Stimulated activated CD4-positive, alpha-beta T cell treated with anti-CD3 and anti-CD28 coated beads, TNF-alpha, amount 100 ng/mL, for 4 hours (primary cell): ENCODE measurements around the gene TPM1.

Experiments
- DNase-seq, 3 experiments: peaks; one replicate each; pipeline ENCODE4 v3.0.0-alpha.2; 2020; ENCODE audit warnings: low read depth in 3 of 3

TPM1 gene

DNA sequence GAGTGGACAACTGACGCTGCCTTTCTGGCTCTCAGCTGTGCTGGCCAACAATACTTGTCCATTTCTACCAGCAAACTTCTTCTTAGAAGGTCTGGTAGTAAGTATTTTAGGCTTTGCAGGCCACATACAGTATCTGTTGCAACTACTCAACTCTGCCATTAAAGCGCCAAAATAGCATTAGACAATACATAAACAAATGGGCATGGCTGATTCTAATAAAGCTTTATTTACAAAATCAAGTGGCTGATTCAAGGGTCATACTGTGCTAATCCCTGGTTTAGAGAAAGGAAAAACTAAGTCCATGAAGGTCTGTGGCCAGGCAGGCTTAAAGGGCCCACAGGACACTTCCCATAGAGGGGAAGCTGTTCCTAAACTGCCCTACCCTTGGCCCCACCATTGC, 26.3 kb upstream of the TPM1 start:
- no peak for DNase-seq

DNA sequence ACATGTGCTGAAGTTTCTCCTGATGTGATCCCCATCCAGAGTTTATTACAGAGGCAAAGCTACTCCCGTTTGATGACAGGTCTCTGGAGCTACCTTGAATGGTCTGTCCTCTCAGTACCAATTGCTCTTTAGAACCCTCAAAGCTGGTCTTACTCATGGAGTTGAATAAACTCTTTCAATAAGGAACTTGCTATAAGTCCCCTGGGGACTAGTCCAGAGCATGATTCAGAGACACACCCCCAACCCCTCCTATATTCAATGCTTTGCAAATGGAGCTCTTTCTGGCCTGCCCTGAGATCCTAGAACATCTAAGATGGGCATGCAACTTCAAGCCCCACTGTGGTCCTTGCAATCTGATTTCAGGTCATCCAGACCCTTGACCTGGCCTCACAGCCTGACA, 23.9 kb upstream of the TPM1 start:
- no peak for DNase-seq

DNA sequence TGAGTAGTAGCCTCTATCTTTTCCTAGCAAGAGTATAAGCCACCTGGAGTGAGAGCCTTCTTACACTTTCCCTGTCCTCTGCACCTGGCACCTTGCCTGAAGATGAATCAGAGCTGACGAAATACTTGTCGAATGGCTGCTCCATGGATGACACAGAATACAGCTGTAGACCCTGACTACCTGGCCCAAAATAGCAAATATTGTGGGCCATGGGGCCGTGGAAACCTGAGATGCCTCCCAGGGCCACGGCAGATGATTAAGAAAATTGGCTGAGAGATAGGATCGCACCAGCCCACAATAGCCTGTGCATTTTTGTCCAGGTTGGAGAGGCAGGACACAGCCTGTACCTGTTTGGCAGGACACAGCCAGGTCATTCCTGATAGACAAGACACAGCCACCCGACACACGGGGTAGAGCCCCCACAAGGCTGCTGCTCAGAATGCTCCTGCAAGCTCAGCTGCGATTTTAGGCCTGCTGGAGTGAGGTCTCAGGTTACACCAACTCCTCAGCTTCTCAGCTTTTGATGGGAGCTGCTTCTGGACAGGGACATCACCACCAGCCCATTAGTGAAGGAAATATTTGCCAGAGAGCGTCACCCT, 22.9 kb upstream of the TPM1 start:
- no peak for DNase-seq

DNA sequence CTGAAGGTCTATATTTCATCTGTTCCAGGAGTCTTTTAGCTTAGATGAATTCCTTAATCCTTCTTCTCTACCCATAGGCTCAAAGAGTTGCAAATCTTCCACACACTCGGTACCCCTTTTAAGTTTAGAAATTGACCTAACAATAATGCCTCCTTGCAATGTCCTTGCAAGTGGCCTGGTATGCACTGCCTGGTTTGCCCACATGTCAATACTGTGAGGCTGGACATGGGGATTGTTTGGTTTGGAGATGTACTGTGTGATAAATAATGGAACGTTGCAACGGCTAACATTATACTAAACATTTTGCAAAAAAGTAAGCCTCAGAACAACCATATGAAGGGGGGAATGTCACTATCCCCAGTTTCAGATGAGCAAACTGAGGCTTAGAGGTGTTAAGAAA, 22.4 kb upstream of the TPM1 start:
- DNase-seq: no peak

DNA sequence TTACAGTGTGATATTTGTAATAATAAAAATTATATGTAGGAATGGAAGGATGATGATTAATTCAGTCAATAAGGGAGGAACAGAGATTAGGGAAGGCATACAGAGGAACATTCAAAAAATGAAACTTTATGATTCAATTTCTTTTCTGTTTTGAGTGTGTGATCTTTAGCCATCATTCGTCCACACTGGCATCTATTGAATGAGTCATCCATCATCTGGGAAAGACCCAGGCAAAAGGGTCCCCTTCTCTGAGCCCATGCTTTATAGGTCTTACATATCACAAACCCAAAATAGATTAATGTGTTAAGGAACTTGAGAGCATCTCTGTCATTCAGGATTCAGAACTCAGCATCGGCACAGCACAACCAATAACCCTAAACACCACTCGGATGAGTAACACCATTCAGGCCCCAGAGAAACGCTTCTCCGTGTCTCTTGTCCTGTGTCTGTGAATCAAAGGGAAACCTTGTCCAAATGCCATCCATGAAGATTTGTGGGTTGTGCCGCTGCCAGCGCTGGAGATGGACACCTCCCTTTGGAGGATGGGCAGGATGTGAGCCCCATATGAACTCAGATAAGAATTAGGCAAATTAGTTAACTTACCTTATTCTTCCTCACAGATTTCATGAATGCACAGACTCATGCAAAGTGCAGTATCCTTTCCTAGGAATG, 21.7 kb upstream of the TPM1 start:
- DNase-seq: no peak

DNA sequence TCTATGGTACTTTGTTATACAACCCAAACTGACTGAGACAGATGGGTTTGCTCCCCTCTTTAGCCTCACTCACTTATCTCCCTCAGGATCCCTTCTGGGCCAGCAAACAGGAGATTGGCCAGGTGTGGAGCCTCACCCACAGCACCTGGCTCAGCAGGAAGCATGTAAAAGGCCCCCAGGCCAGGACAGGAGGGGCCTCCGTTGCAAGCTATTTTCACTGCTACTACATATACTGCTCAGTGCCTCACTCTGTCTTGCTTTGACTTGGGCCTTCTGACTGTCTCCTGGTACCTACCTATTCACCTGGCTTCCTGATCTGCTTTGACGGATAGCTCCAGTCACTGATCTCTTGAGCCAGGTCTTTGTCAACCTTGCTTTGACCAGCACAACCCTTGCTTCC, 20.4 kb upstream of the TPM1 start:
- no peak for DNase-seq

DNA sequence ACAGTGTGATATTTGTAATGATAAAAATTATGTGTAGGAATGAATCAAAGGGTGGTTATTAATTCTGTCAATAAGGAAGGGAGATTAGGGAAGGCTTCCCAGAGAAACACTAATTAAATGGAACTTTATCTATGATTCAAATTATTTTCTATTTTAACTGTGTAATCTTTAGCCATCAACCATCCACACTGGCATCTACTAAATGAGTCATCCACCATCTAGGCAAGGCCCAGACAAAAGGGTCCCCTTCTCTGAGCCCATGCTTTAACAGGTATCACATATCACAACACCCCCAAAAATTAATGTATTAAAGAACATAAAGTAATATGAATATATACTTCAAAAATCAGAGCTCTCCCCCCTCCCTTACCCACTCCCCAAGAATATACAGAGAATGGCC, 19.9 kb upstream of the TPM1 start:
- DNase-seq: no peak

DNA sequence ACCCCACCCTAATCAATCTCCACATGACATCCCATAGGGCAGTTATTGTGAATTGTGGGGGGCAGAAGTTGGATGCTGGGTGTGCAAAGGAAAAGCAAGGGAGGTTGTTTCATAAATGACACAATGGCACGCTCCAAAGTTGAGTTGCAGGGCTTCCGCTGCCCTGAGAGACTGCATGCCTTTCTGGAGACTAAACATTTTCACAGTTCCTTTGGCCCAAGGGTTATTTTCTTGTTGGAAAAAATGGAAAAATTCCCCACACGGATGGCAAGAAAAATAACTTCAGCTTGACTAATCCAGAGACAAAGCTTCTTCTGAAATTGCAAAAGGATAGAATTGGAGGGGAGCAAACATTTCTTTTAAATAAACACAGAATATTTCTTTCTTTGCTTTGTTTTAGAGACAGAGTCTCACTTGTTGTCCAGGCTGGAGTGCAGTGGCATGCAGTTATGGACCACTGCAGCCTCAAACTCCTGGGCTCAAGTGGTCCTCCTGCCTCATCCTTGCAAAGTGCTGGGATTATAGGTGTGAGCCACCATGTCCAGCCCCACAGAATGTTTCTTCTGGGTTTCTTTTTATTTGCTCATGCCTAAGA, 19.1 kb upstream of the TPM1 start:
- no peak for DNase-seq

DNA sequence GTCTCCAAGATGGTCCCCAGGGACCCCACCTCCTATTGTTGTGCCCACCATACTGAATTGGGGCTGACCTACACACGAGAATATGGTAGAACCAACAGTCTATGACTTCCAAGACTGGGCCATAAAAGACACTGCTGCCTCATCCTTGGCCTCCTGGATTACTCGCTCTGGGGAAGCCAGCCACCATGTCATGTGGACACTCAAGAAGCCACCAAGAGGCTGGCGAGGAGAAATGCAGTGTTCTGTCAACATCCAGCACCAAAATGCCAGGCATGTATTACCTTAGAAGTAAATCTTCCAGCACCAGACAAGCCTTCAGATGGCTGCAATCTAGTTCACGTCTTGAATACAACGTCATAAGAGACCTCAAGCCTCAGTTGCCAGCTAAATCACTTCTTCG, 17.1 kb upstream of the TPM1 start:
- DNase-seq: no peak

DNA sequence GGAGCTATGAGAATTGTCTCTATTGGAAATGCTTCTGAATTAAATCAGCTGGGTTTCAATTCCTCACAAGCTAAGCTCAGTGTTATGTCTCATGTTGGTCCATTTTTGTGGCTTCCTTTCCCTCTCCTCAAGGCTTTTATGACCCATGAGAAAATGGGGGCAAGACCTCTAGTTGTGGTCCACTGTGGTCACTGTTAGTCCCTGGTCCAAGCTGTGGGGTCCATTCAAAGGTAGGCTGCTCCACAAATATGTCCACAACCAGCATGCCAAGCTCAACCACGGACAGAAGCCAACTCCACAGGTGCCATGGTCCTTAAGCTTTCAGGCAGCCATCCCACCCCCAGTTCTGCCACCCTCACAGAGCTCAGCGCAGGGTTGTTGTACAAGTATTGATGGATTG, 14.9 kb upstream of the TPM1 start:
- no peak for DNase-seq

DNA sequence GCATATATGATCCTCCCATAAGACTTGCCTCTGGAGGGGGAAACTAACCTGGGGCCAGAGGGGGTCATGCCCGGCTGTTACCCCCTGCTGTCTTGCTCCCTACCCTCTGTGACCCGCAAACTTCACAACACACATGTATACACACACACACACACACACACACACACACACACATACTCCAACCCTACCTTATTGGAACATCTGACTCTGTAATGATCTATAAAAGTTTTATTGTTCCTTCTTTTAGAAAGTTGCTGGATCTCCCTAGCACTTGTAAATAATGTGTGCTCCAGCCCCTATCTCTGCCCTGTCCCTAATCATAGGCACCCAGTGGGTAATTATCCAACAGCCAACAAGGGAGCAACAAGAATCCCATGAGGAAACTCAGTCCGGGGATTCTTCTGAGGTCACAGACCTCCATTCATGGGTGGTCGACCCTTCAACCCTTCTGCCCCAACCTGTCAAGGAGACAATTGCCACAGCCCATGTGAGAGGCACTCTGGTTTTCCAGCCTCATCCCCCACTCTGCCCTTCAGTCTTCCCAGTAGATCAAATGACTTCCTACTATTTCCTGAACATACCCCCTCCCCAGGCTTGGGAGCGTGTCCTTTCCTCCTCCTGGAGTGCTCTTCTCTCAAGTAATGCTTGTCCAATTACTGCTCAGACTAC, 14.0 kb upstream of the TPM1 start:
- DNase-seq: no peak

DNA sequence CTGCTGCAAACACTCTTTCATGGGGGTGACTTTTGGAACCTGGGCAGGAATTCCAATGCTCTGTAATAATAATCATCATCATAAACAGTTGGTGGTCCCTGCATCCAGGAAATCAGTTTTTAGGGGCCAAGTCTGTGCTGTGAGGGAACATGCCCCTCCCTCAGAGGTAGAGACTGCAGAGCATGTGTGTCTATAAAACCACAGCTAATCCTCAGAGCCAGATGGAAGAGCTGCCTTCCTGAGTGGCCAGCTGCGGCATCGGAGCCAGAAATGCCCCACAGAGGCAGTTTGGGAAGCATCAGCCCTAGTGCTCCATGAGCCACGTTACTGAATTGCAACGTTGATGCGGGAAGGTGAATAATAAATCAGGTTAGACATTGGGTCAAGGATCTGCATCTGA, 12.9 kb upstream of the TPM1 start:
- DNase-seq: no peak

DNA sequence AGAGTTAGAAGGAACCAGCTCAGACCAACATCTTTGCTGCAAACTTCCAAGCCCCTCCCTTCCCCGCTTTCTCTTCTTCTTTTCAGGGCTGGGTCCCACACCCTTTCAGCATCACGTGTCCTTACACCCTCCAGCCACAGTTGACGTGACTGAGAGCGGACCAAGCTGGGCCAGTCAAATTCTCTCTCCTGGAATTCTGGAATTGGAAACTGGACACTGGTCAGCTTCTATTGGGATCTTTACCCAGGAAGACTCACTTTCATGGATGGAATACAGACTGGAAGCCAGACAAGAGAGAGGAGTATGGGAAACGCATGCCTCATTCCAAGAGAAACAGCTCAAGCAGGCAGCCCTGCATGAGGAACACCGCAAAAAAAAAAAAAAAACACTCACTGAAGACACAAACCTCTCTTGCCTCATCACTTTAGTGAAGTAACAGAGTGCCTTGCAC, 12.4 kb upstream of the TPM1 start:
- no peak for DNase-seq

DNA sequence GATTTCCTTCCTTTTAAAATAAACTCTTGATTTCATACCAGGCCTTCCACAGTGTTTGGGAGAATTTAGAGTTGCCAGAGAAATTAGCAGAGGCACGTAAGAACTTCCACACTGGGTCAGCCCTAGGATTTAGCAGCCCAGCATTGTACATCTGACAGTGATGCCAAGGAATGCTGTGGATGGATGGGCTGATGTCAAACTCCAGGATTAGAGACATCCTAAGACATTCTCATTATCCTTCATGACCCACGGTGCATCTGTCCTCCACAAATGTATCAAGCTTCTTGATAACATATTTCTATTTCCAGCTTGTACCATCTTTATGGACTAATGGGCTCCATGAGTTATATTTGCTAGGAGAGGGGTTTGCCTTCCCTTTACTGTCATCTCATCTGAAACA, 8.0 kb upstream of the TPM1 start:
- no peak for DNase-seq

DNA sequence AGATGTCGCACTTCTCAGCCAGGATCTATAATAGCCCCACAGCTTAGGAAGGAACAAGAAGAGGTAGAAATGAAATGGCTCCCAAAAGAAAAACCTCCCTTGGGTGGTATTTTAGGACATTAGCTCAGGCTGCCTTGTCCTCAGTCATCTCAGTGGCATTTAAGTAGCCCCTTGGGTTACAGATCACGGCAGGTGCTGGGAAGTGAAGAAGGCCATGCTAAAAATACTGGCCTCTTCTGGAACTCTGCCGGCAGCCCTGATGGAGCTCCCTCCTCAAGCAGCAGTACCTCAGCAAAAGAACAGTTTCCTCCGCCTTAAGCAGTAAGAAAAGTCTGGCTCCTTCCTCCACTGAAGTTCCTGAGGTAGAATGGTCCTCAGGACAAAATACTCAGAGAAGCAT, 7.3 kb upstream of the TPM1 start:
- DNase-seq: no peak

DNA sequence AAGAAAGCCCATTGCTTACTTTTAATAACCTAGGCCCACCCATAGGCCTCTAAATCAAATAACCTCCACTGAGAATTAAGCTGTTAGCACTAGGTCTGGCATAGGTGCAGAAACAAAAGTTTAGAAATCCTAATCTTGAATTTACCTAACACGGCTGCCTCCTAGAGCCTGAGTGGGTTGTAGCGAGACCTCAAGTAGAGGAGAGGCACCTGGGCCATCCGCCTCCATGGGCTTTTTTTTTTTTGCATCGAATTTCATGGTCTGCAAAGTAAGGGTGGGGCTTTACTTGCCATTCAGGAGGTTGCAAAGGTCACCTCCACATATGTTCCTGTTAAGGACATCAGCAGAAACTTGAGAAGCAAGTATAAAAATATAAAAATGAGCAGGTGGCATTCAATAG, 6.6 kb upstream of the TPM1 start:
- no peak for DNase-seq

DNA sequence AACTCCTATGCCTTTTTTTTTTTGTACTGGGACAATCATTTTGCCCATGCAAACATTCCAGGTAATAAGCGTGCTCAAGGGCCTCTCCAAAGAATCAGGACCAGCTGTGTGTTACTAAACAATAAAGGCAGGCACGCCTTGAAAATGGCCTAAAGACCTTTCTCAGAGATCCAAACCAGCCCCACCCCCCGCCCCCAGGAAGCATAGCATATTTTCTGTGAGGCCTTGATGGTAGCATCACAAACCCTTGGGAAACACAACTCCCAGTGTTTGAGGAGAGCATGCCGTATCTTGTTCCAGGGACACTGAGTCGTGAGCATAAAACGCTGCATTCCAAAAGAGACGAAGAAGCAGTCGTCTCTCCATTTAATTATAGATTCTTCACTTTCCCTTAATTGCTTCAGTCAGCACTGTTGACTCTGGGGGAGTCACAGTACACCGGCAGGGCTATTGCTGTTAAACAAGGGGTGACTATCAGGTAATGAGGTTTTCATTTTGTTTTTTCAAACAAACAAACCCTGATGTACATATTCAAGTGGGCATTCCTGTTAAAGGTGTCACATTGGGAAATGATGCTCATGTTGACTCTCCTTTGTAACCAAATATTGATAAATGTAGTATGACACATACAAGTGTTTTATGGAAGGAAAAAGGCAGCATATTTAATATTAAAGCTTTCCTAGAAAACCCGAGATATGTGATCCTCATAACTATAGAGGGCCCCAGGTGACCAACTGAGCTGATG, 4.4 kb upstream of the TPM1 start:
- DNase-seq: no peak

DNA sequence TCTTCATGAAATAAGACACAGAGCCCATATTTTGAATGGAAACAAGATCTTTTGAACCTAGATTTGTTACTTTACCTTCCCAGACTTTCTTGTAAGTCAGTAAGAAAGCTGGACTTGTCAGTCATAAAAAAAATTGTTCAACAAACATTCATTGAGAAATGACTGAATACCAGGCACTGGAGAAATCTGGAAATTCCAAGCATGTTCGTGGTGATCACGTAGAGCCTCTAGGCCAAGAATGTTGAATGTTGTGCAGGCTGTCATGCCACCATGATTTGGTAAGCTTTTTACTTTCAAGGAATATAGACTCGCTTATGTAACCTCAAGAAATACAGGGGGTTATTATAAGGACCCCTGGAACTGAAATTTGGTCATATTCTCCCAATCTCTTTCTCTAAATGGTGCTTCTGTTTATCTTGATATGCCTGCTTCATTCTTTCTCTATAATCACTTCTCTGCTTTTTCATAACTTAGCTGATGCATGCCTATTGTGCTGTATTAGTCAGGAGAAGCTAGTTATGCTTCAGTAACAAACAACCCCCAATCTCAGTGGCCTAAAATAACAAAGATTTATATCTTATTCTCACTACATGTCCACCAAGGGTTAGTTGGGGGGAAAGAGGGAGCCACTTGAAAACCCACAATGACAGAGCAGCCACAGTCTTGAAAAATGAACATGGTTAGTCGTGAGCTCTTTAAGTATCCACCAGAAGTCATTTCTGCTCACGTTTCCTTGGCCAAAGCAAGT, 3.4 kb upstream of the TPM1 start:
- DNase-seq: no peak

DNA sequence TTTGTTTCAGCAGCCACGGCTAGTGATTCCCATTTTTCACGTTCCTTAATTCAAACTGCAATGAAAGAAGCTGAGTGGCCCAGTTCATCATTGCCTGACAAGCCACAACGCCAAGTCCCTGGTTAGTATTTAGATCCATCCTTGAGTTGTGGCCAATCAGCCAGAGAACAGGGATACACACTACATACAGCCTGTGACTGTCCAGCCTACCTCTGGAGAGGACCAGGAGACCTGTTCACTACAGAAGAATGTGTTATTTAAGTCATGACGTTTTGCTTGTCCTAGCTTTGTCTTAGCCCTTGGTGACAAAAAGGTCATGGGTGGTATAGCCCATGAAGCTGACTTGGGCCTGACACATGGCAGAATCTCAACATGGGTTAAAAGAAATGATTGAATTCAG, 2.7 kb upstream of the TPM1 start:
- no peak for DNase-seq

DNA sequence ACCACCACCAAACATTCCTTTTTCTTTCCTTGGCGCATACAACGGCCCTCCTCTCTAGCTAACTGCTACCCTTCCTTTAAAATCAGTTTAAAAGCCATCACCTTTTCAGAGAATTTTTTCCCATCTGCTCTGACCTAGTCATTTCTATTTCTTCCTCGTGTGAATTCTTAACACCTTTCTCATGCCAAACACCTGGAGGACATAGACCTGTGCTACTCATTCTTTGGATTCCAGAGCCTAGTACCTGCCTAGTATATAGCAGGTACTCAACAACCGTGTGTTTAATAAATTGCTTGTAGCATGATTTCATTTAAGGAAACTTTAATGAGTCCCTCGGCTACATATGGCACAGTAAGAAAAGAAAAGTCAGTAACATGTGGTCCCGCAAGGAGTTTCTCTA, 2.0 kb upstream of the TPM1 start:
- no peak for DNase-seq

DNA sequence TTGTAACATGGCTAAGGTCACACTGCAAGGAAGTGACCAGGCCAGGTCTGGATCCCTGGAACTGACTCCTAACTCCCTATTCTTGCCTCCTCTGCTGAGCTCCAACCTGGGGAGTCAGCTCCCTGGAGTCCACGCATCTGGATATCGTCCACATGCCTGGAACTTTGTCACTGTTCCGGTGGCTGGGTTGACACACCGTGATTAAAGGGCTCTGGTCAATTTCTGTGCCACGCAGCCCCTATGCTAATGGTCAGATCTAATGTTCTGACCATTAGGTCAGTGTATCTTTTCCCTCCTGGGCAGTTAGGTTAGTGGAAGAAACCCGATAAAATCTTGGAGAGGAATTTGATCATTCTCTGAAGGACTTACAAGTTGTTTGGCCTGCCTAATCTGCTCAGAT, 1.6 kb upstream of the TPM1 start:
- no peak for DNase-seq
